Left colon (tissue), 2 donors: Measurements from ENCODE around the gene LENEP. TPM values are rescaled to one million over a fixed set of nuclear protein-coding genes. Genes with fewer than 3 reads are reported as not detected.

Source experiments
- ATAC-seq: fragments of 200-7000 bp; cut with Tn5 transposase; one replicate; pipeline ENCODE4 v1.9.1; 2020; ENCODE audit warnings: mild to moderate bottlenecking, moderate library complexity
- DNase-seq, 2 donors: peaks; one replicate each; pipeline ENCODE4 v3.0.0-alpha.2; 2020
- intact Hi-C, 2 donors: fragments of 100-400 bp; cut with DNase I in 1 of 2; cut with micrococcal nuclease in 1 of 2; formaldehyde crosslinking; loops; one replicate each; pipeline versions ENCODE4 v1.11.2 to v1.14.0; 2022; cut with DNase I, micrococcal nuclease
- total RNA-seq, 2 donors: library from RNA; stranded (reverse); fragmentation: NEBNext Ultra II Directional; extraction: Animal tissue kit (Norgen Biotek cat#: 25700); gene quantifications; one replicate each; pipeline ENCODE4 v1.2.1, GENCODE V29; 2021
- donor health status: DM: no; HTN: no; CAD: no.
- donor health status: DM: yes; HTN: yes; CAD: no.

LENEP gene
- total RNA-seq, 2 donors from 2014 or later, result 0.52 TPM; not detected in 1

DNA sequence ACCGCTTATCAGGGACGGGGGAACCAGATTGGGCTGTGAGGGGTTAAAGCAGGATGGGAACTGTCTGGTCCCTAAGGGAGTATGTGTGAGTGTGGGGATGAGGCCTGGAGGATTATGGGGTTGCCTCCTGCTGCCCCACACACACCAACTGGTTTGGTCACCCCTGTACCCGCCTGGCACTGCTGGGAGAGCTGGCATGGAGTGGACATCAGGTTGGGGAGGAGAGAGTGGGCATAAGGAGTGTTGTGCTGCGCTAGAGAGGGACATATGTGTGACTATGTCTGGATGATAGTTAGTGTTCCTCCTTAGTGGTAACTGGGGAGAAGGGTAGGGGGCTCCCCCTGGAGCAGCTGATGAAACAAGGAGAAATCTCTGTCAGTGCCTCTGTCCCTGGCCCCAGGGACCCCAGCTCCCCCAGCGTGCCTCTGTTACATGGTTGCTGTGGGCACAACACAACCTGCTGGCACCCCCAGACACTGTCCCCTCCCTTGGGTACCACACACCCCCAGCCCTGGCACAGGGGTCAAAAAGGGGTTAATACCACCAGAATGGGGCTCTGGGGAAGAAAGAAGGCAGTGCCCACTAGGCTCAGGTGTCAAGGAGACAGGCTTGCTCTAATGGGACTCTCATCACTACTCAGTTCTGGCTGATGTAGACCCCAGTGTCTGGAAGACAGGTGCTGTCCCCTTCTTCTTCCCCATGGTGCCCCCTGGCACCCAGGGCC lies 11.1 kb downstream of the LENEP start:
- ATAC-seq, result no peak
- intact Hi-C loops, result no loop called here
- DNase-seq, result peak; percentile 34 to 48

GRCh38 chr1:155005076-155006011 lies 12.0 kb downstream of the LENEP start:
- ATAC-seq (peak; percentile 20), DNase-seq (peak; percentile 88 to 90)
- intact Hi-C loops, result no loop called here

- DNase-seq (peak; percentile 22 to 47), ATAC-seq (no peak)
- intact Hi-C loops, result no loop called here
These were observed 13.3 kb downstream of the LENEP start for GRCh38 chr1:155006601-155007101.

GRCh38 chr1:155007251-155007828 lies 14.0 kb downstream of the LENEP start:
- intact Hi-C loops, result no loop called here
- DNase-seq, result peak; percentile 81 to 94
- peak; percentile 56 for ATAC-seq

GRCh38 chr1:155008015-155008941 lies 14.9 kb downstream of the LENEP start:
- DNase-seq, result peak; percentile 63 to 81
- peak; percentile 39 for ATAC-seq
- intact Hi-C loops, result no loop called here

GRCh38 chr1:155009221-155009711 lies 15.9 kb downstream of the LENEP start:
- intact Hi-C loops, result no loop called here
- DNase-seq (no peak), ATAC-seq (no peak)

GRCh38 chr1:155009742-155010141 lies 16.4 kb downstream of the LENEP start:
- intact Hi-C loops, result loop anchor here in 1 of 2 donors (10.0 kb wide), 1 partner anchor 45 kb away; the partner anchor contains the start of gene PYGO2

DNA sequence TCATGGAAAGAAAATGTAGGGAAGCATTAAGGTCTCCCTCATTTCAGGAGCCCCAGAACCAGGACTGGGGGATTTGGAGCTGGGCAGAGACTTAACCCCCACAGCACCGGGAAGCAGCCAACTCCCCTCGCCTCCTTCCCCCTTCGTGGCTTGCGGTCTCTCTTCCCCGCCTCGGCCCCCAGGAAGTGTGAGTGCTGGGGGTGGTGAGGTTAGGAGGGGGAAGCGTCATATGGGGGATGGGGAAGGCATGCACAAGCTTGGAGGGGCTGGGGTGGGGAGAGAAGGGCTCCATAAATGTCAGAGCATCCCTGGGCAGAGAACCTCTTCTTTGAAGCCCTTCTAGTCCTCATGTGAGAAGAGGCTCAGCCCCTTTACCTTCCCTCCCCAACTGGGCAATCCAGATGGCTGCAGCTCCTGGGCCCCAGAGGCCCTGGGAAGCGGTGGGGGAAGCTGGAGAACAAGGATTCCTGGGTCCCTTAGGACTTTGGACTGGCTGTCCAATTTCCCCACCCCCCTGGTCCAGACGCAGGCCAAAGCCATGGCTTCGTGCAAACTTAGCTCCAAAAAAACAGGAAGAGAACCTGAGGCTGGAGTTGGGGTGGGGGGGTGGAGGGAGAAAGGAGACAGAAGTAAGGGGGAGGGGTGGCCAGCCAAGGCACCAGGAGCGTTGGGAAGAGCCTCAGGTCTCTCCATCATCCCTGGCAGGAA lies 17.0 kb downstream of the LENEP start:
- peak in 1 of 2 donors; percentile 42 for DNase-seq
- intact Hi-C loops, result loop anchor here in 1 of 2 donors (10.0 kb wide), 1 partner anchor 46 kb away; the partner anchor contains the start of gene PYGO2
- no peak for ATAC-seq

More at GRCh38 chr1:155009742-155010141, 16.4 kb downstream of the LENEP start:
- no peak for DNase-seq
- no peak for ATAC-seq

DNA sequence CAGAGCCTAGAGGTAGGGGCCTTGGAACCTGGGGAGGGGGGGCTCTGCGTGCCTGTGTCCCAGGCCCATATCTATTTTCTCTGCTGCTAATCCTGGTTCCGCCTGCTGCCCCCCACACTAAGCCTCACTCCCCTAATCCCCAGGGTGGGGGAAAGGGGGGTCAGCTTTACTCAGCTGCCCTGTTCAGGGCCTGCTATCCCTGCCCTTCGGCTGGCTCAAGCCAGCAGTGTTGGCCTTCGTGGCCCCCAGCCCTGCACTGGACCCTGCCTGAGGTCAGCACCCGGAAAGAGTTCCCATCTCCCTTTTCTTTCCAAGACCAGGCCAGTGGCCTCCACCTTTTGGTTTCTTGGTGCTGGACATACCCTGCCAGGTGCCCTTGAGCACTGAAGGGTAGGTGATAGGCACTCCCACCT lies 17.6 kb downstream of the LENEP start:
- ATAC-seq (no peak), DNase-seq (no peak)
- intact Hi-C loops, result loop anchor here in 1 of 2 donors (10.0 kb wide), 1 partner anchor 46 kb away; the partner anchor contains the start of gene PYGO2

DNA sequence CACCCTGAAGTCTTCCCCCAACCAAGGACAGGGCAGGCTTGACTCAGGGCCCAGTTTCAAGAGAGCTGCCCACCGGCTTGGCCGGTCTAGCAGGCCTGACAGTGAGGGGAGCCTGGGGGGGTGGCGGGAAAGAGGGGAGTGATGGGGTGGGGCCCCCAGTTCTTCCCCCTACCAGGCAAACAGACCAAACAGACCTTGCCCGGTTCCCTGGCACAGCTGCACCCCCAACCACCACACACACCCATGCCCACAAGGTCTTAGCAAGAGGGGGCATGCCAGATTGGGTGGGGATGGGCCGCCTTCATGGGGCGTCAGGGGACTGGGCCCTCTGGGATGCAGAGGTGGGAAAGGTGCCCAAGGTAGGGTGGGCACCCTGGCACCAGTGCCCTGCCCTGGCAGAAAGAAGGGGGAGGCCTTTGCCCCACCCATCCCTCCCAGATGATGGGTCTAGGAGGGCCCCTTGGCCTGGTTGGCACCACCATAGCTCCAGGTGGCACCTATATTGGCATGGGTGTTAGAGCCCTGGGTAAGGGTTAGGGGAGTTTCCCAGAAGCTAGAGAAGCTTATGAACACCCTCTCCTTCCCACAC lies 18.1 kb downstream of the LENEP start:
- DNase-seq (peak in 1 of 2 donors; percentile 39), ATAC-seq (no peak)
- intact Hi-C loops, result loop anchor here in 1 of 2 donors (10.0 kb wide), 1 partner anchor 47 kb away; the partner anchor contains the start of gene PYGO2

DNA sequence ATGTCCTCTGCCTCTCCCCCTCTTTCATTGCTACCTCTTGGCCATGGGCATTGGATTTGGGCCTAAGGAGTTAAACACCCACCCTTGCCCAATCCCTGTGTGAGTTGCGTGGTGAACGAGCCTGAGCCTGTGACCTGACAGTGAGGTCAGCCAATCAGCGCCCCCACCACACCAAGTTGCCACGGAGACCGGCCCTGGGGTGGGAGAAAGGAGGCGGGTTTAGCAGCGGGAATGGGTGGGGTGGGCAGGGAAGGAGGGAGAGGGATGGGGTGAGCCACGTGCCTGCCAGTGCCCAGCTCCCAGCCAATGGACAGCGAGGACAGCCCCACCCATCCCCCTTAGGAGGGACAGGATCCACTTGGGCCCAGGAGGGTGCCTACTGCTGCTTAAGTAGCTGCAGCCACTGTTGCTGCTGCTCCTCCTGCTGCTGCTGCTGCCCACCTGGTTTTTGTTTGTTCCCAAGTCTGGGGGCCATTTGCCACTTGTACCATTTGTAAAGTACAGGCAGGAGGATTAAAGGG lies 18.7 kb downstream of the LENEP start:
- intact Hi-C loops, result loop anchor here in 1 of 2 donors (10.0 kb wide), 1 partner anchor 47 kb away; the partner anchor contains the start of gene PYGO2
- ATAC-seq (peak; percentile 42), DNase-seq (peak; percentile 79 to 91)

- no peak for DNase-seq
- intact Hi-C loops, result loop anchor here in 1 of 2 donors (10.0 kb wide), 1 partner anchor 48 kb away; the partner anchor contains the start of gene PYGO2
- ATAC-seq, result no peak
These were observed 19.6 kb downstream of the LENEP start for GRCh38 chr1:155012776-155013602.

DNA sequence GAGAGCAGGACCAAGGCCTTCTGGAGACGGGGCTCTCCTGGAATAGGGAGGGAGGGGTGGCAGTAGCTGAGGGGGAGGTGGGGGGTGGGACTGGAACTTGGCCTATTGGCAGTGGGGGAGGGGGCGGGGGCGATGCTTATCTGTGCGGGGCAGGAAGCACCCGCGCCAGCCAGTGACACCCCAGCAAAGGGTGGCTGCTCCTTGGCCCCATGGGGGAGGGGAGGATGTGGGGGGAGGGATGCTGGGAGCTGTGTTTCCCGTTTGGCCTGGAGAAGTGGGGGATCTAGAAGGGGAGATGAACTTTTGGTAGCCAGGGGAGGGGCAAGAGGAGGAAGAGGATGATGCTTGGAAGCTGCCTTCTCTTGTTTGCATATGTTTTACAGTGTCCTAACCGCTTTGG lies 20.2 kb downstream of the LENEP start:
- intact Hi-C loops, result loop anchor here in 1 of 2 donors (10.0 kb wide), 1 partner anchor 49 kb away; the partner anchor contains the start of gene PYGO2
- ATAC-seq (no peak), DNase-seq (peak; percentile 49 to 51)

GRCh38 chr1:155014709-155015508 lies 21.5 kb downstream of the LENEP start:
- ATAC-seq (no peak), DNase-seq (no peak)
- intact Hi-C loops, result loop anchor here in 1 of 2 donors (10.0 kb wide), 1 partner anchor 50 kb away; the partner anchor contains the start of gene PYGO2
